Astrocyte of the spinal cord (primary cell): ENCODE data around the gene CYP3A4.

Source experiments
- DNase-seq: peaks from one replicate; pipeline ENCODE4 v3.0.0; 2011; ENCODE audit warnings: low read depth, low spot score
- H3K4me3 ChIP-seq: 2 replicates; pipeline ENCODE4 v1.5.1; 2011; ENCODE audit warnings: low read depth, mild to moderate bottlenecking, low read length, moderate library complexity
- CTCF ChIP-seq: IDR thresholded peaks from 2 replicates; pipeline ENCODE4 v1.5.1; 2012; ENCODE audit warnings: low read depth, mild to moderate bottlenecking, low read length, inconsistent platforms
- in situ Hi-C: cut with HindIII; loops from 2 replicates; pipeline ENCODE4 v1.10.0; 2017; ENCODE audit warnings: low sequenced_read_pairs

CYP3A4 gene

GRCh38 chr7:99792967-99793366 is 9.0 kb upstream of the CYP3A4 start:
- H3K4me3 ChIP-seq, result no peak overlapping the region
- in situ Hi-C loops, result no loop called here
- DNase-seq, result no peak
- no peak for TF ChIP-seq CTCF

GRCh38 chr7:99791667-99792369 is 7.8 kb upstream of the CYP3A4 start:
- no peak overlapping the region for H3K4me3 ChIP-seq
- TF ChIP-seq CTCF, result no peak
- no peak for DNase-seq
- in situ Hi-C loops, result no loop called here

GRCh38 chr7:99791021-99791420 is 7.0 kb upstream of the CYP3A4 start:
- H3K4me3 ChIP-seq, result no peak overlapping the region
- no peak for TF ChIP-seq CTCF
- no peak for DNase-seq
- in situ Hi-C loops, result no loop called here

- no peak for TF ChIP-seq CTCF
- H3K4me3 ChIP-seq, result no peak overlapping the region
- in situ Hi-C loops, result no loop called here
- no peak for DNase-seq
Observed at GRCh38 chr7:99790407-99790806, 6.4 kb upstream of the CYP3A4 start.

- in situ Hi-C loops, result no loop called here
- no peak overlapping the region for H3K4me3 ChIP-seq
- TF ChIP-seq CTCF, result no peak
- DNase-seq, result no peak
Observed at GRCh38 chr7:99789441-99790070, 5.6 kb upstream of the CYP3A4 start.

GRCh38 chr7:99788554-99788953 is 4.6 kb upstream of the CYP3A4 start:
- in situ Hi-C loops, result no loop called here

More at GRCh38 chr7:99788554-99788953, 4.6 kb upstream of the CYP3A4 start:
- DNase-seq, result no peak
- TF ChIP-seq CTCF, result no peak
- no peak overlapping the region for H3K4me3 ChIP-seq
